Tibial nerve (tissue), 4 donors: Measurements from ENCODE around the gene SUV39H2.
"Not testable (repeated sequence)": the region's sequence is repeated elsewhere in the genome, so short reads cannot be mapped to it uniquely, and the experiment has no call there.

Experiments
- EP300 ChIP-seq, 2 donors: sonication (generic); formaldehyde crosslinking; IDR thresholded peaks; one replicate each; pipeline ENCODE4 v1.6.1; 2017; ENCODE audit warnings: antibody characterized with exemption in 2 of 2, mild to moderate bottlenecking in 1 of 2
- POLR2A ChIP-seq, 2 donors: fragments of 450-650 bp; IDR thresholded peaks; one replicate each; pipeline ENCODE4 v1.6.1; 2017; ENCODE audit warnings: antibody characterized with exemption in 2 of 2, mild to moderate bottlenecking in 2 of 2, moderate library complexity in 2 of 2
- TF ChIP-seq, protein P1 (sequence below), 5 experiments: fragments of 200-600 bp in 3 of 5; fragments of 450-650 bp in 2 of 5; sonication (generic) in 3 of 5; IDR thresholded peaks; one replicate each; pipeline ENCODE4 v1.5.1; 2016 to 2019; ENCODE audit warnings: antibody characterized with exemption in 5 of 5, mild to moderate bottlenecking in 3 of 5, moderate library complexity in 2 of 5

DNA sequence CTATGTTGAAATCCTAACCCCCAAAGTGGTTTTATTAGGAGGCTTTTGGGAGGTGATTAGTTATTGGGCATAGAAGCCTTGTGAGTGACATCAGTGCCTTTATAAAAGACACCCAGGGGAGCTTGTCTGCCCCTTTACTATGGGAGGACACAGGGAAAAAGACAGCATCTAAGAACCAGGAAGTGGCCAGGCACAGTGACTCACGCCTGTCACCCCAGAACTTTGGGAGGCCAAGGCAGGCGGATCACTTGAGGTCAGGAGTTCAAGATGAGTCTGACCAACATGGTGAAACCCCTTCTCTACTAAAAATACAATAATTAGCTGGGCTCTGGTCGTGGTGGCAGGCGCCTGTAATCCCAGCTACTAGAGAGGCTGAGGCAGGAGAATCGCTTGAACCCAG, 60.3 kb downstream of the SUV39H2 start:
- TF ChIP-seq, protein P1, sequence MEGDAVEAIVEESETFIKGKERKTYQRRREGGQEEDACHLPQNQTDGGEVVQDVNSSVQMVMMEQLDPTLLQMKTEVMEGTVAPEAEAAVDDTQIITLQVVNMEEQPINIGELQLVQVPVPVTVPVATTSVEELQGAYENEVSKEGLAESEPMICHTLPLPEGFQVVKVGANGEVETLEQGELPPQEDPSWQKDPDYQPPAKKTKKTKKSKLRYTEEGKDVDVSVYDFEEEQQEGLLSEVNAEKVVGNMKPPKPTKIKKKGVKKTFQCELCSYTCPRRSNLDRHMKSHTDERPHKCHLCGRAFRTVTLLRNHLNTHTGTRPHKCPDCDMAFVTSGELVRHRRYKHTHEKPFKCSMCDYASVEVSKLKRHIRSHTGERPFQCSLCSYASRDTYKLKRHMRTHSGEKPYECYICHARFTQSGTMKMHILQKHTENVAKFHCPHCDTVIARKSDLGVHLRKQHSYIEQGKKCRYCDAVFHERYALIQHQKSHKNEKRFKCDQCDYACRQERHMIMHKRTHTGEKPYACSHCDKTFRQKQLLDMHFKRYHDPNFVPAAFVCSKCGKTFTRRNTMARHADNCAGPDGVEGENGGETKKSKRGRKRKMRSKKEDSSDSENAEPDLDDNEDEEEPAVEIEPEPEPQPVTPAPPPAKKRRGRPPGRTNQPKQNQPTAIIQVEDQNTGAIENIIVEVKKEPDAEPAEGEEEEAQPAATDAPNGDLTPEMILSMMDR (IDR thresholded peaks at IDR 0.05), result not testable (repeated sequence)
- not testable (repeated sequence) for TF ChIP-seq POLR2A, EP300 (IDR thresholded peaks at IDR 0.05)
